GM18867 (cell line): ENCODE results near the gene CCL20.
"Not testable (repeated sequence)": the region's sequence is repeated elsewhere in the genome, so short reads cannot be mapped to it uniquely, and the experiment has no call there.

ENCODE experiments used
- ATAC-seq: cut with Tn5 transposase; IDR thresholded peaks from one replicate; pipeline ENCODE4 v1.9.1; 2021; ENCODE audit warnings: mild to moderate bottlenecking, moderate library complexity; ENCODE audit not compliant: unreplicated experiment

The CCL20 gene

DNA sequence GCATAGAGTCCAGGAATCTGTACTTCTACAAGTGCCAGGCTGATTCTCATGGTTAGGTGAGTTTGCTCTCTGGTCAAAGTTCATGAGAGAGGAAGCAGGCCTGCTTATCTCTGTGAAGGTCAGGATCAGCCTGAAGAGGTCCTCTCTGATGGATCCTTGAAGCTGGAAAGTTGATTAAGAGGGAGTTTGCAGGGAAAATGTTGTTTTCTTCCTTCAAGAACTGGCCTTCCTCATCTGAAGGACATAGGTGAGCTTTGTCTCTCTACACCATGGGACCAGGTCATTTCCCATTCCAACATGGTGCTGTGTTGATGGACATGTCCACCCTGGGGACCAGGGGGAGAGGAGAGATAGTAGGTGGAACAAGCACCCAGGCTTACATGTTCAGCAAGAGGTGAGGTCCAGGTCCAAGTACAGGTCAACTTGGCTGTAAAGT is 14.9 kb downstream of the CCL20 start:
- no peak for ATAC-seq

DNA sequence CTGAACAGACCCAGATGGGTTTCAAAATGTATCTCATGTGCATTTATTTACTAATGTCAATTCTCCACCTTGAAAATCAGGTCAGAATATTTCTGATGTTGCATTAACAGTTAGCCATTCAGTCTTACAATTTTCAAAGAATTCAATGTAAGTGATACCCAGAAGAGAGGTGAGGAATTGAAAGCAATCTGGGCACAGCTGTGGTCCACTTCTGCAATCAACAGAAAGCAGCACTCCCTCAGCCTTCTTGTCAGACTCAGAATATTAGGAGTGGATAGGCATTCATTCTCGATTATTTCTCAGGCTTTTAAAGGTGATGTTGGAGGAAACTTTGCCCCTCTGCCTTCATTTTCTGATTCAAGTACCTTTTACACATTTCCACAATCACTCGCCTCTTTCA is 15.7 kb downstream of the CCL20 start:
- ATAC-seq: peak; percentile 67

DNA sequence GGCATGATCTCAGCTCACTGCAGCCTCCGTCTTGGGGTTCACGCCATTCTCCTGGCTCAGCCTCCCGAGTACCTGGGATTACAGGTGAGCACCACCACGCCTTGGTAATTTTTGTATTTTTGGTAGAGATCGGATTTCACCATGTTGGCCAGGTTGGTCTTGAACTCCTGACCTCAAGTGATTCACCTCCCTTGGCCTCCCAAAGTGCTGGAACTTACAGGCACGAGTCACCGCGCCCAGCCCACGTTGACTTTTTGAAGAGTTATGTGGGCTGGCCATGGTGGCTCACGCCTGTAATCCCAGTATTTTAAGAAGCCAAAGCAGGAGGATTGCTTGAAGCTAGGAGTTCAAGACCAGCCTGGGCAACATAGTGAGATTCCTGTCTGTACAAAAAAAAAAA is 20.8 kb downstream of the CCL20 start:
- no peak for ATAC-seq

DNA sequence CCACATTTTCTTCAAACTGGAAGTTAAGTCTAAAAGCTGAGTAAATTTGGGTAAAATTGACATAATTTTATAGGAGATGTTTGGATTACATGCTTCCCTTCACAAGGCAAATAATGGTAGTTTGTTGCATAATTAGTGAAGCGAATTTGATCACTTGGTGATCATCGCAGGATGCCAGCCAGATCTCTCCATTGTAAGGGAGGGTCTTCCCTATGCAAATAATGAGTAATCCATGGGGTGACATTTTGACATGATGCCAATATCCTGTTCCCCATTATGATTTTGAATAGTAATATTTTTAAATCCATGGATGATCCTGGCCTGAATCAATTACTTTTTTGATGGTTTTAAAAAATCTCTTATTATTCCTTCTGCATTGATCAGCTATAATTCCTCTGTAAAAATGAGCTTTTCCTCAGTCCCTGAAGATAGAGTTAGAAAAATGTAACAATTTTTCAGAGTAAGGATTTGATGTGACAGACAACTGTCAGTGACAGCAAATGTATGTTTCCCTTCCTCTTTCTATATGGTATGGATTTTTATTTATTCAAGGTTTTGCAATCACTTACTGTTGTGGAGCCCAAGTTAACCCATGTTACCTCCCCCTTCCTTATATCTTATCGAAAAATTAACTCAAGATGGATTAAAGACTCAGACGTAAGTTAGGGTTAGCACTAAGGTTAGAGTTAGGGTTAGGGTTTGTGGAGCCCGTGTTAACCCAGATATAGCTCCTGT is 21.4 kb downstream of the CCL20 start:
- ATAC-seq: no peak

DNA sequence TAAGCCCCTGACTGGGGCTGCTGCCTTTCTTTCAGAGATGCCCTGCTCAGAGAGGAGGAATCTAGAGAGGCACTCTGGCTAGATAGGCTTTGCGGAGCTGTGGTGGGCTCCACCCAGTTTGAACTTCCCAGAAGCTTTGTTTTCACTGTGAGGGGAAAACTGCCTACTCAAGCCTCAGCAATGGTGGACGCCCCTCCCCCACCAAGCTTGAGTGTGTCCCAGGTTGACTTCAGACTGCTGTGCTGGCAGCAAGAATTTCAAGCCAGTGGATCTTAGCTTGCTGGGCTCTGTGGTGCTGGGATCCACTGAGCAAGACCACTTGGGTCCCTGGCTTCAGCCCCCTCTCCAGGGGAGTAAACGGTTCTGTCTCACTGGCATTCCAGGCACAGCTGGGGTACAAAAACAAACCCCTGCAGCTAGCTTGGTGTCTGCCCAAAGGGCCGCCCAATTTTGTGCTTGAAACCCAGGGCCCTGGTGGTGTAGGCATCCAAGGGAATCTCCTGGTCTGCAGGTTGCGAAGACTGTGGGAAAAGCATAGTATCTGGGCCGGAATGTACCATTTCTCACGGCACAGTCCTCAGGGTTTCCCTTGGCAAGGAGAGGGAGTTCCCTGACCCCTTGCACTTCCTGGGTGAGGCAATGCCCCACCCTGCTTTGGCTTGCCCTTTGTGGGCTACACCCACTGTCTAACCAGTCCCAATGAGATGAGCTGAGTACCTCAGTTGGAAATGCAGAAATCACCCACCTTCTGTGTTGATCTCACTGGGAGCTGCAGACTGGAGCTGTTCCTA is 25.9 kb downstream of the CCL20 start:
- not testable (repeated sequence) for ATAC-seq

DNA sequence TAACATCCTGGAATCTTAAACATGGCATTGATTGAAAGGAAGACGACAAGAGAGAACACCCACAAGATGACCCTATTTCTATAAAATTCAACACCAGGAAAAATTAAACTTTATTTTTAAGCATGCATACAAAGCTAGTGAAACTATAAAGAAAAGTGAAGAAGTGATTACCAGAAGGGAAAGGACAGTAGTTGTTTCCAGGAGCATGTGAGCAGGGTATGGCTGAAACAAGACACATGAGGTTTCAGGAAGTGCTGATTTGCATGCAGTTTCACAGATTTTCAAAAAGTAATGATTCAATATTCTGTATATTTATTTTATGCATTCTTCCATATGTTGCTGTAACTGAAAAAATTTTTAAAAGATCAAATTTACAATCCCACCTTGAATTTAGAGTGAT is 33.2 kb downstream of the CCL20 start:
- ATAC-seq: peak; percentile 71

DNA sequence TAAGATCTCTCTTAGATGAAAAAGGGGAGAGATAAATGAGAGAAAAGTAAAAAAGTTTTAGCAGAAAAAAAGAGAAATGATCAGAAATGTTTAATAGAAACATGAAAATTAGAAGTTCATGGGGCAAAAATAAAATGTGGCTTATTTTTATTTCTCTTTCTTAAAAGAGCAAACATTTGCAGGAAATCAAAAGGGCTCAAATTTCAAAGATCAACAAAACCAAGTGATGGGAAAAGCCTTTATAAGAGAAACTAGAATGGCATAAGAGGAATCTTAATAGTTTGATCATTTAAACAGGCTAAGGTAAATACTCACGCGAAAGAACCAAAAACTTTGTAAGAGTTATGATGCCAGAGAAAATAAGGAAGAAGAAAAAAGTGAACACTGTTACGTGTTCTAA is 34.5 kb downstream of the CCL20 start:
- ATAC-seq: no peak

DNA sequence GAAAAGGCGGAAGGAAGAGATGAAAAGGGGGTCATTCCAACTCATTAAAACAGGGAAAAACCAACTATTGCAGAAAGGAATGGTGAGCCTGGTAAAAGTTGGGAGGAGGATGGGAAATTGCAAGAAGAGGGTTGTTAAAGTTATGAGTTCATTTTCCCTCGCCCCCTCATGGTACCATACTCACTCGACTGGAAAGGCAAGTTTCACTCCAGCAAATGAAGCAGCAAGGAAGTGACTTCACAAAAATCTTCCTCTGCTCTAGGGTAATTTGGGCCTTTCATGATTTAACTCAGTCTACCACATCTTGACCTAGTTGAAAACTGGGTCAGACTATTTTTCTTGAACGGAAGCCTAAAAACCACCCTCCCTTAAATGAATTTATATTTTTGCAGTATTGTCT is 34.9 kb downstream of the CCL20 start:
- peak; percentile 66 for ATAC-seq

DNA sequence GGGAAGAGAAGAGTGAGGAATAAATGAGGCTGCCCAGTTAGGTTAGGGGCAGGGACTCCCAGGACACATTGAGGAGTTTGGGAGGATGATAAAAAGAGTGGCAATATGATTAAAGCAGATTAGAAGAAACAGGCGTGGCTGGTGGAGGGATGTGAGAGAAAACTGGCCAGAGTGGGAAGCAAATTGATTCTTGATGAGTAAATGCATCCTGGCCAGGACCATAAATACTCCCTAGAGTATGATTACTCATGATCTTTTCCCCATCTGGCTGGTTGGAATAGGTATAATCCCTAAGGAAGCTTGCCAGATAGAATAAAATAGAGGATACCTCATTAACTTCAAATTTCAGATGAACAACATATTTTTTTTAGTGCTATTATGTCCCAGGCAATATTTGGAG is 36.3 kb downstream of the CCL20 start:
- ATAC-seq: no peak

DNA sequence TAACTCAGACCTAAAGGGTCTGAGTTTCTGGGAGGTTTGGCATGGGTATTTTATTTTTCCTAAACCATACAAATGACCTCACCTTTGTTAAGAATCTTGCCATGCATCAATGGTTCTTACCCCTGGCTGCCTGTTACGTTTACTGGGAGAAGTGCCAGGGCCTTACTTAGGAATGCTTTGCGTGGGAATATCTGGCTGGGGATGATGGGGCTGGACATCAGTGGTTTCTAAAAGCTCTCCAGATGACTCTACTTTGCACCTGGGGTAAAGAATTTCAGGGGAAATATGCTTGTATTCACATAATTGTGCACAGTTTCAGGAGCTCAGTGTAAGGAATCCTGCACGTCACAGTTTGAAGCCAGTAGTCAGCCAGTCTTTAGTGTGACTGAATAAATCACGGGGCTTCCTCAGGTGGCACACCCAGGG is 39.6 kb downstream of the CCL20 start:
- ATAC-seq: no peak

DNA sequence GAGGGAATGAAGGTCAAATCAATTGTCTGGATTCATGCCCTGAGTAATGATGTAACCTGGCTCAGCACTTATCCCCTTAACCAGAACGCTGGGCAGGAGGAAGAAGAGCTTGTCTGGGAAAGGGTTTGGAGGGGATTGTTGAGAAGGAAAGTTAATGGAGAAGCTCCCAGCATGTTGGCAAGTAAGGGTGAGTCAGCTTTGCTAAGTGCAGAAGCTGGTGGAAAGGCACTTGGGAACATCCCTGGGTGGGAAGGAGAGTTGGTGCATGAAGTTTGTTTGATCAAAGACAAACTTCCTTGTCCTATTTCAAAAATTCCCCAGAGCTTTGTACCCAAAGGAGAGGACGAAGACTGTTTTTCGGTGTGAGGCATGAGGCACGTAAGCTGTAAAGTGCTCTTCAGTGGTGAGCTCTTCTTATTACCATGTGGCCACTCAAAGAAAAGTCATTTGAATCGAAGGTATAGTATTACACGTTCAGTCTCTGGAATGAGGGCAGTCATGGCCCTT is 40.2 kb downstream of the CCL20 start:
- no peak for ATAC-seq

DNA sequence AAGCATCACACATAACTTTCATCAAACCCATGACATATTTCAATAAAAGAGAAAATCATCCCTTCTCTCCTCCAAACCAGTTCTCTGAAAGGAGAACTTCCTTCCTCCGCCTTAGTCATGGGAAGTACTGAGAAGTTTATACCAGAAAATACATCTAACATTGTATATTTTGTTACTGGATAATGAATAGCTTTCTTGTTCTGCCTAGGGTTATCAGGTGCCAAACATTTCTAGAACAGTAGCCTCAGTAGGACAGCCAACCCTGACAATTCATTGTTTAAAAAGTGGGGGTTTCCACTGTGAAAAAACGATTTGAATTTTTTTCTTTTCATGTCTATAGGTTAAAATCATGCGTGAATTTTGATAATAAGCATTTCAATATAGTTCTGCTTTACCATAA is 41.8 kb downstream of the CCL20 start:
- ATAC-seq: no peak

DNA sequence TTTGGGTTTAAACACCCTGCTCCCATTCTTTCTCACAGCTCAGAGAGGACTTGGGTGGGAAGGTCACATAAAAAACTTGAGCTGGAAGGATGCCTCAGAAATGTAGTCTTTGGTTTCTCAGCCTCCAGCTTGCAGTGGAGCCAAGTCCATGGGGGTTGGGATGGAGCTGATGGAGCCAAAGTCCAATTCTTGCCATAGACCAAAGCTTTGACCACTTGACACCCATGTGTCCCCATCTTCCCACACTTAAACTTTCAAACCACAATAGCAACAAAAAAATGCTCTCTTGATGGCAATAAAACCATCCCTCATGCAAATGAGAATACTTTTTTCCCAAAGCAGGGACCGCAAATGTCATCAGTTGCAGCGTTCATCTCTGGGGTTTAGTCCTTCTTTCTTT is 43.1 kb downstream of the CCL20 start:
- no peak for ATAC-seq

DNA sequence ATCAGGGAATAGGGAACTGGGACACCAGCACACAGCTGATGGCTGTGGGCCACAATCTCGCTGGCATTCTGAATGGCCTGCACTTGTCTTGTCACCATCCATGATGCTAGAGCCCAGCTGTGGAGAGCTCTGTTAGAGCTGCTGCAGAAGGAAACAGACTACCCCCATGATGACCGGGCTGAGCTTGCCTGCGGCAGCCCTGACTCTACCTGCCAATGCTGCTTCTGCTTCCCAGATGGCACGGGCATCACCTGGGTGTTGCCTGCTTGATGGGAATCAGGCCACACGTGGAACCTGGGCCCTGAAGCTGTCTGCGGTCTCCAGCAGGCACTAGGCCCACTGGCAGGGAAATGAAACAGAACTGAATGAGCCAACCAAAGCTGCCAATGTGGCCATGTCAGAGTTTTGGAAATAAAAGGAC is 46.6 kb downstream of the CCL20 start:
- no peak for ATAC-seq

DNA sequence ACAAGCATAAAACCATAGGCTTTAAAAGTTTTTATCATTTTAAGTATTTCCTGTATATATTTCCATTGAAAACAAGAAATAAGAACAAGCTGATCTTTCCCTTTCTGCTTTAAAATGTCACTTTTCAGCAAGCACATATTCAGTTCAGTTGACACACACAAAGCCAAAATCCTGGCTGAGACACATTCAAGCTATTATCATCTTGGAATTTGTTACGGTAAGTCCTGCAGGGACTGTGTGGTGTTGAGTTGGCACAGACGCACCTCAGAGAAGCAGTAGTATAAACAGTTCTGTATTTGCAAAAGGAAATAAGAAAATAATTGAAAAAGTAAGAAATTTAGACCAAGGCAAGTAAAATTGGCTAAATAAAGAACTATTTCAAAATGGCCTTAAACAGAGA is 47.4 kb downstream of the CCL20 start:
- no peak for ATAC-seq

DNA sequence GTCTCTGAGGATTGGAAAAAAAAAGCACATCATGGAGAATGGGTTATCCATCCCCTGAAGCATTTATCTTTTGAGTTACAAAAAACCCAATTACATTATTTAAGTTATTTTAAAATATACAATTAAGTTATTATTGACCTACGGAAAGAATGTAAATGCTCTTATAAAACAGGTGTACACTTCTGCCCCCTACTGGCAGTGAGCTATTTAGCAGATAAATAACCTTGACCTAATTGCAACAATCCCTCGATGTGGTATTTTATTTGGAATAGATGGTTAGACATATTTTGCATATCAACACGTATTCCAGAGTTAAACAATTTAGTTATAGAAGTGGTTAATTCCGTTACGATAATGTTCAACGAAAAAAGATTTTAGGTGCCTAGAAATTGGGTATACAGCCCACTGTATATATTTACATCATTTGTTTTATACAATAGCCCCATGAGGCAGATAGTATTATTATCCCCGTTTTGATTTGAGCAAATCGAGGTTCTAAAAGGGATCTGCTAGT is 48.6 kb downstream of the CCL20 start:
- ATAC-seq: no peak

DNA sequence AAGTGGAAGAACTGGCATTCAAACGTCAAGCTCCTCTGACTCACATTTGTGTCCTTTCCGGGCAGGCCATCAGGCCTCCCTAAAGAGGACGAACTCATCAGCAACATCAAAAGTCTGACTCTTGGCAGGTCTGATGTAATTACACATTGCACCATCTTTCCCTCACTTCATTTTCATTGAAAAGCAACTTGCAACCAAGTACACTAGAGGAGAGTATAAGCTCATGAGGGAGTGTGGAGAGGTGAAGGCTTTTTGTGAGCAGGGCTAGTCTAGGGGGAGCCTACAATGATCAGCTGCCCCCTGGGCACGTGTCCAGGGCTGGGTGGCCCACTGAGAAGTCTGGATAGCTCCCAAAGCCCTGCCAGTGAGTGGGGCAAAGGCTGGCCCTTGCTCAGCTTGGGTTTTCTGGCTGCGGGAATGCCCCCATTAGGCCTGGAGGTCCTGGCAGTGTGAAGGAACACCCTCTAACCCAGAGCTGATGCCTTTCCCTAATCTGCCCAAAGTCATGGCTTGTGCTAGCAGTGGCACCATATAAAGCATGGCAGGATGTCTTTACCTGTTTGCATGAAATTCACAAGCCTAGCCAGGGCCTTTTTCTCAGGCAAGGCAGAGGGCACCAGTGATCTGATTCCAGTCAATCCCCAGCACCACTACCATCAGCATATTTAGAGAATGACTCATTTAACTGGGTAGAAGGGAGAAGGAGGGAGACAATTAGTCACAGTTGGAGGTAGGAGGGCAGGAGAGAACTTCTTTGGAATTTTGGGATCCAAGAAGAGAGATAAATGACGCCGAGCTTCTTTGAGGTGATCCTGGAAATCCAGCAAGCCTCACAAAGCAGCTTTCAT is 49.3 kb downstream of the CCL20 start:
- no peak for ATAC-seq

DNA sequence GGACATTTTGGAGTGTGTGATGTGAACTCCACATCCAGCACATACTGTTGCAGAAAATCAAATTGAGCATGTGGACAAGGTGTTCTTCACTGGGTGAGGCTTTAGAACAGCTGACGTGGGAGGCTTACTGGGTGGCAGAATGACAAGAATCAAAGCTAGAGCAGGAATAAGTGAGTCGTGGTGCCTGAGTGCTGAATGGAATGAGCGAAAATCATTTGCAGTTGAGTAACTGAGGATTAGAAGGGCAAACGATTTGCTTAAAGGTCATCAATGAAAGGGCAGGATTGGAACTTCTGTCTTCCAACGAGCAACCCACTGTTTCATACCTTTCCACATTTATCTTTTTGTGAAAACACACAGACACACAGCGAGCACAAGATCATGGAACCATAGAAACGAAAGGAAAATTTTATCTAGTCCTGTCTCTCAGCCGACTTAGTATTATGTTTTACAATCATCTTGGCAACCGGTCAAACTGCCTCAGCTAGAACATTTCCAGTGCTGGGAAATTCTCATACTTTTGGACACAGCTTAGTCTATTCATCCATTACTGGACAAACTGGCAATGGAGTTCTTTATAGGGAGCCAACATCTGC is 50.6 kb downstream of the CCL20 start:
- no peak for ATAC-seq

DNA sequence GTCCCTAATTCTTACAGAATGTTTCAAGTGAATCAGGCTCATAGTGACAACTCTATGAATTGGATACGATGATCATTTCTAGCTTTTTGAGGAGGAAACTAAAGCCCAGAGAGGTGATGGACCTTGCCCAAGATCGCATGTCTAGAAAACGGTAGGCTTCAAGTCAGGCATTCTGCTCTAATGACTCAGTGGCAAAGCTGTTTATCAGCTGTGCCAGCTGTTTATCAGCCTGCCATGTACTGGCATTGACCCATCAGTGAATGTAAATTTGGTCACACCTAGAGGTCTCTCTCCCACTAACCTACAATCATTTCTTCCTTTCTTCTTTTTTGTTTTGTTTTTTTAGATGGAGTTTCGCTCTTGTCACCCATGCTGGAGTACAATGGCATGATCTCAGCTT is 51.6 kb downstream of the CCL20 start:
- no peak for ATAC-seq
